ENCODE measurements around the gene IMPG1.

The IMPG1 gene

GRCh38 chr6:76072562-76072961 is at the start of gene IMPG1:
IMPG1 (minus strand) TSS chr6:76072662; CDS start chr6:76072488, 174 bp downstream.
- no peak for DNase-seq (ENCODE audit: low read depth)

GRCh38 chr6:76120302-76120701 is 47.8 kb upstream of the IMPG1 start:
- no peak for DNase-seq (ENCODE audit: low read depth)

GRCh38 chr6:76073281-76073680 is 819 bp upstream of the IMPG1 start:
- no peak for DNase-seq (ENCODE audit: low read depth)

- DNase-seq (ENCODE audit: low read depth), result no peak
These were observed 15.0 kb downstream of the IMPG1 start for GRCh38 chr6:76057469-76057868.

GRCh38 chr6:76052314-76052713 is 20.1 kb downstream of the IMPG1 start:
- DNase-seq (ENCODE audit: low read depth), result no peak

GRCh38 chr6:76043690-76044089 is 28.8 kb downstream of the IMPG1 start:
- DNase-seq (ENCODE audit: low read depth), result no peak

- DNase-seq (ENCODE audit: low read depth), result no peak
These were observed 36.7 kb downstream of the IMPG1 start for GRCh38 chr6:76035713-76036112.

GRCh38 chr6:76026101-76026500 is 46.4 kb downstream of the IMPG1 start:
- no peak for DNase-seq (ENCODE audit: low read depth)

GRCh38 chr6:76014626-76015530 is 57.6 kb downstream of the IMPG1 start:
- no peak for DNase-seq (ENCODE audit: low read depth)

GRCh38 chr6:76004202-76004601 is 68.3 kb downstream of the IMPG1 start:
- no peak for DNase-seq (ENCODE audit: low read depth)

- no peak for DNase-seq (ENCODE audit: low read depth)
These were observed 68.8 kb downstream of the IMPG1 start for GRCh38 chr6:76003686-76004085.

- no peak for DNase-seq (ENCODE audit: low read depth)
These were observed 69.3 kb downstream of the IMPG1 start for GRCh38 chr6:76003113-76003512.

GRCh38 chr6:76000629-76001028 is 71.8 kb downstream of the IMPG1 start:
- DNase-seq (ENCODE audit: low read depth), result no peak

GRCh38 chr6:75997696-75998095 is 74.8 kb downstream of the IMPG1 start:
- no peak for DNase-seq (ENCODE audit: low read depth)

GRCh38 chr6:75993236-75994162 is 79.0 kb downstream of the IMPG1 start:
- no peak for DNase-seq (ENCODE audit: low read depth)

- DNase-seq (ENCODE audit: low read depth), result no peak
These were observed 80.5 kb downstream of the IMPG1 start for GRCh38 chr6:75991941-75992340.

GRCh38 chr6:75986935-75987334 is 85.5 kb downstream of the IMPG1 start:
- no peak for DNase-seq (ENCODE audit: low read depth)

- DNase-seq (ENCODE audit: low read depth), result no peak
These were observed 96.6 kb downstream of the IMPG1 start for GRCh38 chr6:75975904-75976303.

- DNase-seq (ENCODE audit: low read depth), result no peak
These were observed 102.4 kb downstream of the IMPG1 start for GRCh38 chr6:75970093-75970492.

GRCh38 chr6:75968143-75968542 is 104.3 kb downstream of the IMPG1 start:
- no peak for DNase-seq (ENCODE audit: low read depth)

GRCh38 chr6:75963569-75963968 is 108.9 kb downstream of the IMPG1 start:
- no peak for DNase-seq (ENCODE audit: low read depth)

- no peak for DNase-seq (ENCODE audit: low read depth)
These were observed 120.3 kb downstream of the IMPG1 start for GRCh38 chr6:75952128-75952527.

- no peak for DNase-seq (ENCODE audit: low read depth)
These were observed 124.5 kb downstream of the IMPG1 start for GRCh38 chr6:75947935-75948334.

All from stimulated activated CD8-positive, alpha-beta memory T cell treated with anti-CD3 and anti-CD28 coated beads, Interleukin-15, amount 100 ng/mL, for 24 hours (primary cell).